ENCODE data around the gene CDK15. TPM values are rescaled to one million over a fixed set of nuclear protein-coding genes. Genes with fewer than 3 reads are reported as not detected.

The CDK15 gene
- total and polyA plus RNA-seq, 11 donors: 0.07 to 0.50 (median 0.18) TPM; not detected in 3

DNA sequence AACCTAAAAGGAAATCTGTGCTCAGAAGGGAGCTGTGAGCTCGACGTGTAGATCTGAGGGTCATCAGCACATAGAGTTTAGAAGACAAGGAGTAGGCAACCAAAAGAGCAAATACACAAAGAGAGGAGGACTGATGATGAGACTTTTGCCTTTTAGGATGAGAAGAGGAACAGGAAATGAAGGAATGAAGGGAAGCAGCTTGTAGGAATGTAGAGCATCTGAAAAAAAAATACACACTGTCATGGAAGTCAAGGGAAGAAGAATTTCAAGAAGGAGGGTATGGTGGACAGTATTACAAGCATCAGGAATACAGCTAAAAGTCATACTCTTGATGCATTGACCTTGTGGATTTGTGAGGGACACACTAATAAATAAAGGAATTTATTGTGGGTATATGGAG lies 21.9 kb downstream of the CDK15 start:
- Histone ChIP-seq H3K4me1 (no peaks in the 10 kb centered on the region), H3K27ac (no peak overlapping the region), H3K4me3 (no peak overlapping the region), H3K27me3 (no peaks in the 10 kb centered on the region), H3K36me3 (no peaks in the 10 kb centered on the region), H3K9me3 (no peaks in the 10 kb centered on the region)
- intact Hi-C loops (cut with DNase I): no loop called here
- ATAC-seq (no peak), DNase-seq (no peak)
- 78 to 87% (median 79%) methylated on average over 2 of the region's 2 CpGs for WGBS, 4 donors
- TF ChIP-seq POLR2A (IDR thresholded peaks at IDR 0.05): no peak
- TF ChIP-seq, protein P1, sequence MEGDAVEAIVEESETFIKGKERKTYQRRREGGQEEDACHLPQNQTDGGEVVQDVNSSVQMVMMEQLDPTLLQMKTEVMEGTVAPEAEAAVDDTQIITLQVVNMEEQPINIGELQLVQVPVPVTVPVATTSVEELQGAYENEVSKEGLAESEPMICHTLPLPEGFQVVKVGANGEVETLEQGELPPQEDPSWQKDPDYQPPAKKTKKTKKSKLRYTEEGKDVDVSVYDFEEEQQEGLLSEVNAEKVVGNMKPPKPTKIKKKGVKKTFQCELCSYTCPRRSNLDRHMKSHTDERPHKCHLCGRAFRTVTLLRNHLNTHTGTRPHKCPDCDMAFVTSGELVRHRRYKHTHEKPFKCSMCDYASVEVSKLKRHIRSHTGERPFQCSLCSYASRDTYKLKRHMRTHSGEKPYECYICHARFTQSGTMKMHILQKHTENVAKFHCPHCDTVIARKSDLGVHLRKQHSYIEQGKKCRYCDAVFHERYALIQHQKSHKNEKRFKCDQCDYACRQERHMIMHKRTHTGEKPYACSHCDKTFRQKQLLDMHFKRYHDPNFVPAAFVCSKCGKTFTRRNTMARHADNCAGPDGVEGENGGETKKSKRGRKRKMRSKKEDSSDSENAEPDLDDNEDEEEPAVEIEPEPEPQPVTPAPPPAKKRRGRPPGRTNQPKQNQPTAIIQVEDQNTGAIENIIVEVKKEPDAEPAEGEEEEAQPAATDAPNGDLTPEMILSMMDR (IDR thresholded peaks at IDR 0.05): no peak

DNA sequence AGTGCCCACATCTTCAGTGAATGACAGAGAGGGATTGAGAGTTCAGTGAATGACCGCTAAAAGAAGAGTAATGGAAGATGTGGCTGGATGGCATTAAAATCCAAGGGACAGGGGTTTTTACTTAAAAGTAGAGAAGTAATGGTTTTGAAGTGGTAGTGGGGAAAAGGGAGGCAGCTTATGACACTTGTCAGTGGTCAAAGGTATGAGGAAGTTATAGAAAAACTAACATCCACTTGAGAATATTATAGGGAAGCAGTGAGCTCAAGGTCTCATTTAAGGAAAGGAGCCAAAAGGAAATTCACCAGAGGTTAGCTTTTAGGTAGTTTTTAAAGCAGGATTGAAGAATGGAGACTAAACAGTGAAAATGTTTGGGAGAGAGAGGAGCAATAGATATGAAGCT lies 24.3 kb downstream of the CDK15 start:
- H3K4me1 ChIP-seq: no peaks in the 10 kb centered on the region
- H3K4me3 ChIP-seq: no peak overlapping the region
- no peak overlapping the region for H3K27ac ChIP-seq
- H3K9me3 ChIP-seq: no peaks in the 10 kb centered on the region
- DNase-seq (no peak), ATAC-seq (no peak)
- intact Hi-C loops (cut with DNase I): no loop called here
- no peaks in the 10 kb centered on the region for H3K36me3 ChIP-seq
- no peak for TF ChIP-seq POLR2A (IDR thresholded peaks at IDR 0.05)
- TF ChIP-seq, protein P1 (IDR thresholded peaks at IDR 0.05): no peak
- H3K27me3 ChIP-seq: no peaks in the 10 kb centered on the region
- 94 to 98% (median 97%) methylated on average over 1 of the region's 1 CpG for WGBS, 4 donors

DNA sequence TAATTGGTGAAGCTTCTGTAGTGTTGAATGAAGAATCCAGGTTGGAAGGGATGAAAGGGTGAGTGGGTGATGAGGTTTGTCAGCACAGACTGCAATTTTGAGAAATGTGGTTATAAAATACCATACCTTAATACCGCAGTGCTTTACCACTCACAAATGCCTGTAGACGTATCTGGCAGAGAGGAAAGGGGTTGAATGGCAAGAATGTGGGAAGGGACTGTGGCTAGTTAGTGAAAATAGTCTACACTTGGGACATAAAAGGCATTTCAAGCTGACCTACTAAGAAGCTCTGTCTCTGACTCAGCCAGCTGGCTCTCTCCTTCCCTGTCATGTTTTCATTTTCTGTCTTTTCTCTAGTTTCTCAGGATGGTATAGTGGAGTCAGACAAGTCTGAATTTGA lies 25.1 kb downstream of the CDK15 start:
- H3K4me1 ChIP-seq: no peaks in the 10 kb centered on the region
- no peak overlapping the region for H3K27ac ChIP-seq
- peaks cover 0 to 3% (median 0%) of the 10 kb centered on the region in 9 donors for H3K27me3 ChIP-seq
- H3K9me3 ChIP-seq: no peaks in the 10 kb centered on the region
- ATAC-seq: no peak
- intact Hi-C loops (cut with DNase I): no loop called here
- no peak for DNase-seq
- H3K36me3 ChIP-seq: no peaks in the 10 kb centered on the region
- no peak overlapping the region for H3K4me3 ChIP-seq
- 70 to 79% (median 76%) methylated on average over 2 of the region's 2 CpGs for WGBS, 4 donors
- TF ChIP-seq, protein P1 (IDR thresholded peaks at IDR 0.05): no peak
- no peak for TF ChIP-seq POLR2A (IDR thresholded peaks at IDR 0.05)

DNA sequence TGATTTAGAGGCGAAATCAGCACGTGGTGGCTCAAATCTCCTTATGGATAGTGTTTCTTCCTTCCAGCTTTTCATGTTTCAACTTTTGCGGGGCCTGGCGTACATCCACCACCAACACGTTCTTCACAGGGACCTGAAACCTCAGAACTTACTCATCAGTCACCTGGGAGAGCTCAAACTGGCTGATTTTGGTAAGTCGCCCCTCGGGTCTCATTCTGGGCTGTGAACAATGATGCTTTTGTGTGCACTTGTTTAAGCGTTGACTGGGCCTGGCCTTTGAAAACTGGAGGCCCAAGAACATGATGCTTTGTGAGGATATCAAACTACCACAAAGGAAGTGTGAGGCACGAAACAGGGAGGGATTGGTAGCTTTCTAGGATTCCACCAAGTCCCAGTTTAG lies 27.4 kb downstream of the CDK15 start:
- TF ChIP-seq POLR2A (IDR thresholded peaks at IDR 0.05): no peak
- TF ChIP-seq, protein P1 (IDR thresholded peaks at IDR 0.05): no peak
- intact Hi-C loops (cut with DNase I): no loop called here

More for the DNA sequence above, 27.4 kb downstream of the CDK15 start:
- WGBS, 4 donors: 73 to 82% (median 80%) methylated on average over 9 of the region's 9 CpGs
- H3K4me3 ChIP-seq: no peak overlapping the region
- H3K27me3 ChIP-seq: peaks cover 0 to 7% (median 0%) of the 10 kb centered on the region in 9 donors
- H3K9me3 ChIP-seq: no peaks in the 10 kb centered on the region
- no peak overlapping the region for H3K27ac ChIP-seq
- no peaks in the 10 kb centered on the region for H3K4me1 ChIP-seq
- H3K36me3 ChIP-seq: no peaks in the 10 kb centered on the region
- no peak for DNase-seq
- ATAC-seq: no peak
